Stomach (tissue), 9 donors: ENCODE measurements around the gene IFT52. TPM values are rescaled to one million over a fixed set of nuclear protein-coding genes. Genes with fewer than 3 reads are reported as not detected.
A peak's percentile ranks its signal among the peaks of the same experiment; 100 is the strongest.

Source experiments
- DNase-seq, 2 donors: peaks; one replicate each; pipeline versions ENCODE4 v3.0.0 to v3.0.0-alpha.2; 2013 to 2019
- H3K27ac ChIP-seq, 5 donors: fragments of 200-600 bp in 4 of 5; sonication (generic) in 4 of 5; one replicate each; pipeline ENCODE4 v1.5.1; 2013 to 2019; ENCODE audit warnings: mild to moderate bottlenecking in 1 of 5, moderate library complexity in 1 of 5
- H3K27me3 ChIP-seq, 3 donors: fragments of 200-600 bp; sonication (generic); one replicate each; pipeline ENCODE4 v1.5.1; 2017 to 2019; ENCODE audit warnings: mixed run types in 1 of 3
- H3K36me3 ChIP-seq, 4 donors: fragments of 200-600 bp; sonication (generic); 1 replicate in 3 of 4; 2 replicates in 1 of 4; pipeline ENCODE4 v1.5.1; 2016 to 2019
- H3K4me1 ChIP-seq, 4 donors: fragments of 200-600 bp; sonication (generic); one replicate each; pipeline ENCODE4 v1.5.1; 2016 to 2019
- H3K4me3 ChIP-seq, 4 donors: fragments of 200-600 bp; sonication (generic) in 3 of 4; one replicate each; pipeline ENCODE4 v1.5.1; 2016 to 2019; ENCODE audit warnings: mild to moderate bottlenecking in 1 of 4
- H3K9me3 ChIP-seq, 4 donors: fragments of 200-600 bp; sonication (generic); one replicate each; pipeline ENCODE4 v1.5.1; 2016 to 2019
- EP300 ChIP-seq: sonication (generic); formaldehyde crosslinking; IDR thresholded peaks from one replicate; pipeline ENCODE4 v1.6.1; 2017; ENCODE audit warnings: antibody characterized with exemption
- POLR2A ChIP-seq, 4 donors: fragments of 450-650 bp; IDR thresholded peaks; one replicate each; pipeline ENCODE4 v1.6.1; 2016; ENCODE audit warnings: antibody characterized with exemption in 4 of 4, control low read depth in 2 of 4, mild to moderate bottlenecking in 1 of 4, moderate library complexity in 1 of 4
- POLR2AphosphoS5 ChIP-seq, 3 donors: sonication (generic); formaldehyde crosslinking; IDR thresholded peaks; one replicate each; pipeline ENCODE4 v1.6.1; 2016; ENCODE audit warnings: antibody characterized with exemption in 3 of 3
- WGBS, 5 donors: extraction: QIAGEN DNeasy Blood & Tissue Kit in 3 of 5; methylation state at CpG; one replicate each; pipeline versions ENCODE4 v1.1.5 to v1.1.7; 2013 to 2018; 5-methylcytosine and 5-hydroxymethylcytosine counted together
- intact Hi-C: fragments of 100-400 bp; cut with DNase I; formaldehyde crosslinking; loops from one replicate; pipeline ENCODE4 v1.15.1; 2023; ENCODE audit warnings: low total_unique reads
- polyA plus RNA-seq, 3 donors: library from polyadenylated mRNA; stranded (reverse); fragments of 200-250 nt; gene quantifications; one replicate each; pipeline ENCODE4 v1.2.3, GENCODE V29; 2013
- total RNA-seq, 5 donors: library from RNA; depleted of rRNA; stranded (reverse); fragments of >200 nt; gene quantifications; one replicate each; pipeline versions ENCODE4 v1.1.0 to v1.2.3, GENCODE V29; 2014 to 2016
- TF ChIP-seq, protein P1 (sequence below), 7 experiments: fragments of 450-650 bp in 4 of 7; fragments of 200-600 bp in 3 of 7; sonication (generic) in 3 of 7; IDR thresholded peaks; one replicate each; pipeline ENCODE4 v1.5.1; 2016 to 2019; ENCODE audit warnings: antibody characterized with exemption in 7 of 7, control low read depth in 2 of 7, mild to moderate bottlenecking in 1 of 7
- donor health status: healthy with polysubstance abuse.
- donor health status: Bipolar disorder and iron deficiency.
- donor health status: healthy.

Gene IFT52
- total and polyA plus RNA-seq, 8 donors = 0.45 to 41.5 (median 12.9) TPM; not detected in 1

DNA sequence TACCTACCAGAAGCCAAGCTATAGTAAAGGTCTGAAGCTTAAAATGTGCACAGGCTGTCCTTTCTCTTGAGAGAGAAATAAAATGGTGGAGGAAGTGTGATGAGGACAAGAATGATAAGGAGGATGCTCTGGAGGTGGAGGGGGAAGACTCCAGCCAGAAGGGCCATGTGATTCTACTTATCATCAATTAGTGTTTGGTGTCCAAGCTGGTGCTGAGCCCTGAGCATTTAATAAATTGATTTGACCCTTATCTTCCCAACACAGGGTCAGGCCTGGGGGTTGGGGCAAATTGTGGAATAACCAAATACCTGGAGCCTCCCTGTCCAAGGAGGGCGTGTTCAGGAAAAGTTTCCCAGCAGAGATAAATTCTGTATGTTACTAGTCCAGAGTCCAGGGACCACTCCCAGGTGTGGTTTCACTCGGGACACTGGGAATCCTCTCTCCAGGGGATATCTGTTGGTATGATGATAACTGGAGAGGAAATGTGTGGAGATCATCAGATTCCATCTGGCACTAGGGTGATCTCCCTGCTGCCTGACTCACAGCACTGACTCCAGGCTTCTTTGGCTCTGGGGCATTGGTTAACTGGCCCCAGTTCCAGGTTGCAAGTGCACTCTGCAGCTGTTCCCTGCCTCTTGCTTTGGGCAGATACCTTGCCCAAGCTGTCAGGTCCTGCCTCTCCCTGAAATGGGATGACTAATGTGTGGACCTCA, 72.4 kb downstream of the IFT52 start:
- intact Hi-C loops = no loop called here
- Histone ChIP-seq H3K27me3 (peaks cover 5 to 29% (median 16%) of the 10 kb centered on the region in 3 donors), H3K4me1 (peaks cover 11 to 21% (median 19%) of the 10 kb centered on the region in 4 donors), H3K9me3 (no peaks in the 10 kb centered on the region), H3K27ac (no peak overlapping the region), H3K36me3 (no peaks in the 10 kb centered on the region), H3K4me3 (no peak overlapping the region)
- TF ChIP-seq POLR2A (IDR thresholded peaks at IDR 0.05) = no peak
- TF ChIP-seq EP300 = no peak
- WGBS, 5 donors = 24 to 51% (median 44%) methylated on average over 2 of the region's 2 CpGs
- no peak for DNase-seq

DNA sequence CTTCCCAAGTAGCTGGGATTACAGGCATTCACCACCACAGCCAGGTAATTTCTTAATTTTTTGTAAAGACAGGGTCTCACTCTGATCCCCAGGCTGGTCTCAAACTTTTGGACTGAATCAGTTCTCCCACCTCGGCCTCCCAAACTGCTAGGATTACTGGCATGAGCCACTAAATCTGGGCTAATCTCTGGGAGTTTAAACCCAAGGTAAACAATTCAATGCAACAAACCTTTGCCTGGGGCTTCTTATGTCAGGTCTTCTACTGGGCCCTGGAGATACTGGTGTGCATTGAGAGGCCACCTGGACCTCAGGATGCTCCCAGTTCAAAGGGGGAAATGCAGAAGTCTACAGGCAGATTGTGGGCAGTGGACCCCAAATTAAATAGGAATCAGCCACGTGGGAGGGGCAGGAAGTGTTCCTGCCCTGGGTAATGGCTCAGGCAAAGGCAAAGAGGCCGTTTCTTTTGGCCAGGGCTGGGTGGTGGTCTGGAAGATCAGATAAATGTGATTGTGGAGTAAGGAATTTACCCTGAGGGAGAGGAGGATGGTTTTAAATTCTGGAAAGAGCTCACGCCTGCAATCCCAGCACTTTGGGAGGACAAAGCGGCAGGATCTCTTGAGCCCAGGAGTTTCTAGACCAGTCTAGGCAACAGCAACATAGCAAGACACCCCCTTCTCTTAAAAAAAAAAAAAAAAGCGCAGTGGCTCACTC, 74.9 kb downstream of the IFT52 start:
- no peak for DNase-seq
- H3K27me3 ChIP-seq = peaks cover 12 to 53% (median 24%) of the 10 kb centered on the region in 3 donors

DNA sequence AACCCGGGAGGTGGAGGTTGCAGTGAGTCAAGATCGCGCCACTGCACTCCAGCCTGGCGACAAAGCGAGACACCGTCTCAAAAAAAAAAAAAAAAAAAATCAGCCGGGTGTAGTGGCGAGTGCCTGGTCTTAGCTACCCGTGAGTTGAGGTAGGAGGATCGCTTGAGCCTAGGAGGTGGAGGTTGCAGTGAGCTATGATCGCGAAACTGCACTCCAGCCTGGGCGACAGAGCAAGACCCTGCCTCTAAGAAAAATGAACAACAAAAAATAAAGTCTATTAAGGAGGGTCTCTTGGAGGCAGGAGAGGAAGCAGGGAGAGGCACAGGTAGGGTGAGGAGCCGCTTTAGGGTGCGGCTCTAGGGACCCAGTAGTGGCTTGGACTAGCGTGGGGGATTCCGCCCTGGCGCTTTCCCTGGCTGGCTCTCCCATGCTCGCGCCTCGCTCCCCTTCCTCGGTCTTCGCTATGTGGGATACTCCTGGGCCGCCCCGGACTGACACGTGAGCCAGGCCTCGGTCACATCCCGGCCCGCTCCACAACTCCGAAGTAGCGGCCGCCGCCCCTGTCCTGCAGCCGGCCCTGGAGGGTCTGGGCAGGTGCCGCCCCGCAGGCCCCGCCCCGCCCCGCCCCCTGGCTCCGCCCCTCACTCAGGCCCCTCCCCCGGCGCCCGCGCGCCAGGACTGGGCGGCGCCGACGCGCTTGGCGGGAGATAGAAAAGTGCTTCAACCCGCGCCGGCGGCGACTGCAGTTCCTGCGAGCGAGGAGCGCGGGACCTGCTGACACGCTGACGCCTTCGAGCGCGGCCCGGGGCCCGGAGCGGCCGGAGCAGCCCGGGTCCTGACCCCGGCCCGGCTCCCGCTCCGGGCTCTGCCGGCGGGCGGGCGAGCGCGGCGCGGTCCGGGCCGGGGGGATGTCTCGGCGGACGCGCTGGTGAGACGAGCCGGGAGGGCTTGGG, 75.9 kb downstream of the IFT52 start, which contains the start of gene MYBL2:
TSS of gene MYBL2 (plus strand) at position 739 of the 953 bp plus-strand sequence. CDS start at position 909, 170 bp downstream.
- Histone ChIP-seq H3K4me1 (peaks cover 11 to 25% (median 16%) of the 10 kb centered on the region in 4 donors), H3K9me3 (no peaks in the 10 kb centered on the region), H3K4me3 (peak within 1 kb of the TSS; percentile 27 to 58 (median 45)), H3K36me3 (no peaks in the 10 kb centered on the region), H3K27ac (peak within 1 kb of the TSS in 1 of 5 donors; percentile 37), H3K27me3 (peaks cover 12 to 61% (median 24%) of the 10 kb centered on the region in 3 donors)
- 9 to 38% (median 12%) methylated on average over 18 to 90 of the region's 90 CpGs for WGBS, 5 donors
- TF ChIP-seq, protein P1, sequence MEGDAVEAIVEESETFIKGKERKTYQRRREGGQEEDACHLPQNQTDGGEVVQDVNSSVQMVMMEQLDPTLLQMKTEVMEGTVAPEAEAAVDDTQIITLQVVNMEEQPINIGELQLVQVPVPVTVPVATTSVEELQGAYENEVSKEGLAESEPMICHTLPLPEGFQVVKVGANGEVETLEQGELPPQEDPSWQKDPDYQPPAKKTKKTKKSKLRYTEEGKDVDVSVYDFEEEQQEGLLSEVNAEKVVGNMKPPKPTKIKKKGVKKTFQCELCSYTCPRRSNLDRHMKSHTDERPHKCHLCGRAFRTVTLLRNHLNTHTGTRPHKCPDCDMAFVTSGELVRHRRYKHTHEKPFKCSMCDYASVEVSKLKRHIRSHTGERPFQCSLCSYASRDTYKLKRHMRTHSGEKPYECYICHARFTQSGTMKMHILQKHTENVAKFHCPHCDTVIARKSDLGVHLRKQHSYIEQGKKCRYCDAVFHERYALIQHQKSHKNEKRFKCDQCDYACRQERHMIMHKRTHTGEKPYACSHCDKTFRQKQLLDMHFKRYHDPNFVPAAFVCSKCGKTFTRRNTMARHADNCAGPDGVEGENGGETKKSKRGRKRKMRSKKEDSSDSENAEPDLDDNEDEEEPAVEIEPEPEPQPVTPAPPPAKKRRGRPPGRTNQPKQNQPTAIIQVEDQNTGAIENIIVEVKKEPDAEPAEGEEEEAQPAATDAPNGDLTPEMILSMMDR (IDR thresholded peaks at IDR 0.05) = no peak
- TF ChIP-seq POLR2A (IDR thresholded peaks at IDR 0.05) (no peak), POLR2AphosphoS5 (IDR thresholded peaks at IDR 0.05) (no peak), EP300 (no peak)
- intact Hi-C loops = no loop called here
- DNase-seq = peak; percentile 66 to 87

More for the DNA sequence above, 74.9 kb downstream of the IFT52 start:
- no peaks in the 10 kb centered on the region for H3K9me3 ChIP-seq
- TF ChIP-seq POLR2AphosphoS5 (IDR thresholded peaks at IDR 0.05) (no peak), POLR2A (IDR thresholded peaks at IDR 0.05) (no peak), EP300 (no peak)
- TF ChIP-seq, protein P1 (IDR thresholded peaks at IDR 0.05) = no peak
- intact Hi-C loops = no loop called here
- H3K4me1 ChIP-seq = peaks cover 11 to 25% (median 16%) of the 10 kb centered on the region in 4 donors
- no peaks in the 10 kb centered on the region for H3K36me3 ChIP-seq
- no peak overlapping the region for H3K4me3 ChIP-seq
- 62 to 74% (median 69%) methylated on average over 6 of the region's 6 CpGs for WGBS, 5 donors
- no peak overlapping the region for H3K27ac ChIP-seq

DNA sequence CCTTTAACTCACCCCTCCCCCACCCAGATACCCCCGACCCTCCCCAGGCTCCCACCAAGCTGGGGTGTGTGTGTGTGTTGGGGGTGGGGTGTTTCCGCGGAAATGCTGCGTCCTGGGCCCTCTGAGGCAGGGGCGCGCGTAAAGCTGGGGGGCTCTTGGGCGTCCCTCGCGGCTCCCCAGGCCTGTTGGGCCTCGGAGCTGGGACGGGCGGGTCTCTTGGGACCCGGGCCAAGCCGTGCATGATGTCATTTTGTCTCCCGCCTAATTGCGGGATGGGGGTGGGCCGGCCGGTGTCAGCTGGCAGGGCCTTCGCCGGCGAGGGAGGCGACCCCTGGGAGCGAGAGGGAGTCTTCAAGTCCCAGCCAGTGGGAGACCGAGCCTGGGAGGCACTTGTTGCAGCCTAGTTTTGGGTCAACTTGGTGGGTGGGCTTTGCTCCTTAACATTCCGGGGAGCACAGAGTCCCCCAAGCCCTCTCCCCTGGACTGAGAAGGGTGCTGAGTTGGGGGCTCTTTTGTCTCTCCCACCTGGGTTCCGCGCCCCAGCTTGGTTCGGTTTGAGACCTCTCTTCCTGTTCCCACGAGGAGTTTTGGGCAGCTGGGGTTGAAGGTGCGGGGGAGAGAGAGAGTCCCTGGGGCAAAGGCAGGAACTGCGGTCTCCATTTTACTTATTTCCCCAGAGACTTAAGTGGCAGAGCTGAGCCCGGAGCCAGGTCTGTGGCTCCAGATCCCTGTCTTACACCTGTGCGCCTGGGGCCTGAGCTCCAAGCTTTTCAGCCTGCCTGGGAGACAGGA, 76.8 kb downstream of the IFT52 start:
- H3K27me3 ChIP-seq = peaks cover 12 to 64% (median 24%) of the 10 kb centered on the region in 3 donors
- 4 to 17% (median 7%) methylated on average over 10 to 34 of the region's 34 CpGs for WGBS, 5 donors
- no peaks in the 10 kb centered on the region for H3K36me3 ChIP-seq
- H3K27ac ChIP-seq = no peak overlapping the region
- H3K4me3 ChIP-seq = peak overlapping the region; percentile 27 to 58 (median 45)
- DNase-seq = peak in 1 of 2 donors; percentile 62
- H3K9me3 ChIP-seq = no peaks in the 10 kb centered on the region
- intact Hi-C loops = no loop called here
- peaks cover 11 to 25% (median 16%) of the 10 kb centered on the region in 4 donors for H3K4me1 ChIP-seq
- TF ChIP-seq POLR2AphosphoS5 (IDR thresholded peaks at IDR 0.05) = no peak
- TF ChIP-seq EP300 = no peak
- TF ChIP-seq, protein P1 (IDR thresholded peaks at IDR 0.05) = no peak
- TF ChIP-seq POLR2A (IDR thresholded peaks at IDR 0.05) = no peak
